ENCODE measurements around the gene ESAM.
A peak's percentile ranks its signal among the peaks of the same experiment; 100 is the strongest.
"Not testable (repeated sequence)": the region's sequence is repeated elsewhere in the genome, so short reads cannot be mapped to it uniquely, and the experiment has no call there.

The ESAM gene

GRCh38 chr11:124762105-124762623, at the start of gene ESAM:
Gene ESAM, minus strand, starts transcription at chr11:124762290. Its CDS starts 136 bp downstream, at chr11:124762154.
- peak; percentile 73 for DNase-seq

- DNase-seq = no peak
Measured at GRCh38 chr11:124811399-124812125, 49.5 kb upstream of the ESAM start.

- no peak for DNase-seq
Measured at GRCh38 chr11:124807660-124808270, 45.7 kb upstream of the ESAM start.

GRCh38 chr11:124807201-124807600, 45.1 kb upstream of the ESAM start:
- DNase-seq = no peak

- no peak for DNase-seq
Measured at GRCh38 chr11:124804884-124805283, 42.8 kb upstream of the ESAM start.

- no peak for DNase-seq
Measured at GRCh38 chr11:124801636-124802312, 39.7 kb upstream of the ESAM start.

- DNase-seq = no peak
Measured at GRCh38 chr11:124801014-124801413, 38.9 kb upstream of the ESAM start.

GRCh38 chr11:124800226-124800929, 38.3 kb upstream of the ESAM start, which contains the start of gene MSANTD2:
Gene MSANTD2, minus strand, starts transcription at chr11:124800406. Its CDS starts 26 bp downstream, at chr11:124800380.
- DNase-seq = peak; percentile 65

- DNase-seq = peak; percentile 58
Measured at GRCh38 chr11:124799348-124800225, 37.5 kb upstream of the ESAM start.

- no peak for DNase-seq
Measured at GRCh38 chr11:124798991-124799347, 36.9 kb upstream of the ESAM start.

- DNase-seq = no peak
Measured at GRCh38 chr11:124796312-124796711, 34.2 kb upstream of the ESAM start.

- peak; percentile 82 for DNase-seq
Measured at GRCh38 chr11:124793466-124794278, 31.6 kb upstream of the ESAM start.

- no peak for DNase-seq
Measured at GRCh38 chr11:124791626-124792341, 29.7 kb upstream of the ESAM start.

- DNase-seq = no peak
Measured at GRCh38 chr11:124788521-124788920, 26.4 kb upstream of the ESAM start.

- no peak for DNase-seq
Measured at GRCh38 chr11:124784051-124784450, 22.0 kb upstream of the ESAM start.

GRCh38 chr11:124783002-124783401, 20.9 kb upstream of the ESAM start:
- DNase-seq = no peak

GRCh38 chr11:124779568-124779967, 17.5 kb upstream of the ESAM start:
- no peak for DNase-seq

- no peak for DNase-seq
Measured at GRCh38 chr11:124778281-124778680, 16.2 kb upstream of the ESAM start.

- peak; percentile 77 for DNase-seq
Measured at GRCh38 chr11:124776865-124777645, 15.0 kb upstream of the ESAM start.

- not testable (repeated sequence) for DNase-seq
Measured at GRCh38 chr11:124770959-124771358, 8.9 kb upstream of the ESAM start.
